ENCODE measurements around the gene RUFY1. TPM values are rescaled to one million over a fixed set of nuclear protein-coding genes. Genes with fewer than 3 reads are reported as not detected.
A peak's percentile ranks its signal among the peaks of the same experiment; 100 is the strongest.

The RUFY1 gene
- total RNA-seq, 1 donor from 2014 or later = 71.2 TPM

DNA sequence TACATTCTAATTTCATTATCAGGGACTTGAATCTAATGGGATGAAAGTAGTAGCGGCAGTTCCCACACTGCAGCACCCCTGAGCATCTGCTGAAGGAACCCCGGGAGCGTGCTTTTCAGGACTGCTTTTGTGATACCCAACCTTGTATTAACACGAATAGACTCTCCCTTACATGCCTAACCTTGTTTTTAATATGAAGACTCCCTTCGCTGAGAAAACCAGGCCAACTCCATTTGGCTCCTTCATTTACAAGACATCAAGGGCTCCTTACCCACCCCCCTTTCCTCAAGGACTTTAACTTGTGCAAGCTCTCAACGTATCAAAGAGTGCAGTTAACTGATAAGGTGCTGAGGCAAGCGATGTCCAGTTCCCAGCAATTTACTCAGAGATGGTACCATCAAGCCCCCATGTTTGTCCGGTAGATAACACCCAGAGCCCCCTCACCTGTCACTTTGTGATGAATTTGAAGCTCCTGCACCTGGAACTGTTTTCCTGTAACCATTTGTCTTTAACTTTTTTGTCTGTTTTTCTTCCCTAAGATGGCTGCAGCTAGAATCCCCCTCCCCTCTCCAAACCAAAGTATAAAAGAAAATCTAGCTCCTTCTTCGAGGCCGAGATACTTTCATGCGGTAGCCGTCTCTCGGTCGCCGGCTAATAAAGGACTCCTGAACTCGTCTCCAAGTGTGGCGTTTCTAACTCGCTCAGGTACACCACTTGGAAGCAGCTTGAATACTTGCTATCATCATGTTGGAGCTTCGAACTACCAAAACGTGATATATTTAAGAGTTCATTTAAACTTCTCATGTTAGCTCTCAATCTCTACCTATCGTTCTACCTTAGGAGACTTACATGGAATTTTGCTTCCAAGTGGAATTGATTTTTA, 62.5 kb downstream of the RUFY1 start:
- H3K4me3 Mint-ChIP-seq (ENCODE audit: low read depth) = no peak overlapping the region
- H3K27me3 Mint-ChIP-seq = no peaks in the 10 kb centered on the region
- DNase-seq (ENCODE audit: low spot score, unreplicated experiment) = no peak
- H3K36me3 Mint-ChIP-seq (ENCODE audit: insufficient read depth) = peaks cover 58% of the 10 kb centered on the region
- H3K4me1 Mint-ChIP-seq (ENCODE audit: low read depth) = peaks cover 40% of the 10 kb centered on the region
- peak overlapping the region; percentile 94 for H3K27ac Mint-ChIP-seq
- TF ChIP-seq, protein P1, sequence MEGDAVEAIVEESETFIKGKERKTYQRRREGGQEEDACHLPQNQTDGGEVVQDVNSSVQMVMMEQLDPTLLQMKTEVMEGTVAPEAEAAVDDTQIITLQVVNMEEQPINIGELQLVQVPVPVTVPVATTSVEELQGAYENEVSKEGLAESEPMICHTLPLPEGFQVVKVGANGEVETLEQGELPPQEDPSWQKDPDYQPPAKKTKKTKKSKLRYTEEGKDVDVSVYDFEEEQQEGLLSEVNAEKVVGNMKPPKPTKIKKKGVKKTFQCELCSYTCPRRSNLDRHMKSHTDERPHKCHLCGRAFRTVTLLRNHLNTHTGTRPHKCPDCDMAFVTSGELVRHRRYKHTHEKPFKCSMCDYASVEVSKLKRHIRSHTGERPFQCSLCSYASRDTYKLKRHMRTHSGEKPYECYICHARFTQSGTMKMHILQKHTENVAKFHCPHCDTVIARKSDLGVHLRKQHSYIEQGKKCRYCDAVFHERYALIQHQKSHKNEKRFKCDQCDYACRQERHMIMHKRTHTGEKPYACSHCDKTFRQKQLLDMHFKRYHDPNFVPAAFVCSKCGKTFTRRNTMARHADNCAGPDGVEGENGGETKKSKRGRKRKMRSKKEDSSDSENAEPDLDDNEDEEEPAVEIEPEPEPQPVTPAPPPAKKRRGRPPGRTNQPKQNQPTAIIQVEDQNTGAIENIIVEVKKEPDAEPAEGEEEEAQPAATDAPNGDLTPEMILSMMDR (IDR thresholded peaks at IDR 0.05; ENCODE audit: unreplicated experiment) = no peak
- H3K9me3 Mint-ChIP-seq (ENCODE audit: low read depth) = no peaks in the 10 kb centered on the region

DNA sequence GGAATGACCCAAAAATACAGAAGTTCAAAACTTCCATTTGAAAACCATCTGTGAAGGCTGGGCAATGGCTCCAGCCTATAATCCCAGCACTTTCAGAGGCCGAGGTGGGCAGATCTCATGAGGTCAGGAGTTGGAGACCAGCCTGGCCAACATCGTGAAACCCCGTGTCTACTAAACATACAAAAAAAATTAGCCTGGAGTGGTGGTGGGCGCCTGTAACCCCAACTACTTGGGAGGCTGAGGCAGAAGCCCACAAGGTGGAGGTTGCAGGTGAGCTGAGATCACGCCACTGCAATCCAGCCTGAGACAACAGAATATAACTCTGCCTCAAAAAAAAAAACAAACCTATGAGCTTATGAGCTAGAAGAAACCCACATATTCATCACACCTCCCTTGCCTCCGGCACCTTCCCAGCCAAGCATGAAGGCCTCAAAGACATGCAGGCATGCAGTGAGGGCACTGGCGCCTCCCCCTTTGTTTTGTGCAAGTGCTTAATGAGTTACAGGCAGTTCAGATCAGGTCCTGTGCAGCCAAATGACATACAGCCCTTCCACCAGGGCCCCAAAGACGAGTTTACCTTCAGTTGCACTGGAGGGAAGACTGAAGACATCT, 63.2 kb downstream of the RUFY1 start:
- H3K36me3 Mint-ChIP-seq (ENCODE audit: insufficient read depth) = peaks cover 62% of the 10 kb centered on the region
- peak overlapping the region; percentile 94 for H3K27ac Mint-ChIP-seq
- H3K4me3 Mint-ChIP-seq (ENCODE audit: low read depth) = no peak overlapping the region
- H3K27me3 Mint-ChIP-seq = no peaks in the 10 kb centered on the region
- DNase-seq (ENCODE audit: low spot score, unreplicated experiment) = no peak
- TF ChIP-seq, protein P1 (IDR thresholded peaks at IDR 0.05; ENCODE audit: unreplicated experiment) = no peak
- H3K9me3 Mint-ChIP-seq (ENCODE audit: low read depth) = no peaks in the 10 kb centered on the region
- peaks cover 44% of the 10 kb centered on the region for H3K4me1 Mint-ChIP-seq (ENCODE audit: low read depth)

DNA sequence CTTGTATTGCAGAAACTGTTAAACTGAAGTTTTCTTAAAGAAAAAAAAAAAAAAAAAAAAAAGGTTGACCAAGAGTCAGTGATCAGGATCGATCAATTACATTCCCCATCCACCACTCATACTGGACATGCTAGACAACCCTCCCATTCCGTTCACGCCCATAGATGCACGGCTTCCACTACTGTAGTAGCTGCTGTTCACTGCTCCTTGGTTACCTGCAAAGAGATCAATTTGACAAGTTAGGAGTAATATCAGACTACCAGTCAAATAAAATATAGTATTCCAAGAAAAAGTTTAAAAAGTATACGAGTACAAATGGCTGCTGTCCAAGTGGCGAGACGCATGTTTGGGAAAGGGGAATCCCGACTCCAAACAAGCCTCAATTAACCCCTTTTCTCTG, 64.4 kb downstream of the RUFY1 start:
- TF ChIP-seq, protein P1 (IDR thresholded peaks at IDR 0.05; ENCODE audit: unreplicated experiment) = no peak

DNA sequence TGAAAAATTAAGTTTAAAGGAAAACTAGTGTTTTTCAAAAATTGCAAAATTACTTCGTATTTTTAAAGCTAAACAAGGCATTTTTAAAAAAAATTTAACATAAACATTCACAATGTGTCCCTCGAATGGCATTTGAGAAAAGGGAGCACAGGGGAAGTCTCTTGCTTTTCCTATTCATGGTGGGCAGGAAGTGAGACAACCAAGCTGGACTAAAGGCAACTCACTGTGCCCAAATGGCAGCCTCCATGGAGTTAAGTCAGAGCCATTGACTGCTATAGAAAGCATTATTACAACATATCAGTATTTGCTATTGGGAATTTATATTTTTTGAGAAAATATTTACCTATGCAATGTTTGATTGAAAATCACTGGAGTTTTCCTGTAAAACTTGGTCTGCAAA, 64.8 kb downstream of the RUFY1 start:
- Mint-ChIP-seq H3K27me3 (no peaks in the 10 kb centered on the region), H3K4me3 (ENCODE audit: low read depth) (no peak overlapping the region), H3K27ac (peak overlapping the region; percentile 81), H3K36me3 (ENCODE audit: insufficient read depth) (peaks cover 66% of the 10 kb centered on the region), H3K4me1 (ENCODE audit: low read depth) (peaks cover 54% of the 10 kb centered on the region), H3K9me3 (ENCODE audit: low read depth) (no peaks in the 10 kb centered on the region)
- TF ChIP-seq, protein P1 (IDR thresholded peaks at IDR 0.05; ENCODE audit: unreplicated experiment) = no peak
- DNase-seq (ENCODE audit: low spot score, unreplicated experiment) = no peak

More for the DNA sequence above, 64.4 kb downstream of the RUFY1 start:
- DNase-seq (ENCODE audit: low spot score, unreplicated experiment) = no peak
- Mint-ChIP-seq H3K27me3 (no peaks in the 10 kb centered on the region), H3K36me3 (ENCODE audit: insufficient read depth) (peaks cover 65% of the 10 kb centered on the region), H3K9me3 (ENCODE audit: low read depth) (no peaks in the 10 kb centered on the region), H3K4me3 (ENCODE audit: low read depth) (no peak overlapping the region), H3K4me1 (ENCODE audit: low read depth) (peaks cover 50% of the 10 kb centered on the region), H3K27ac (peak overlapping the region; percentile 81)

DNA sequence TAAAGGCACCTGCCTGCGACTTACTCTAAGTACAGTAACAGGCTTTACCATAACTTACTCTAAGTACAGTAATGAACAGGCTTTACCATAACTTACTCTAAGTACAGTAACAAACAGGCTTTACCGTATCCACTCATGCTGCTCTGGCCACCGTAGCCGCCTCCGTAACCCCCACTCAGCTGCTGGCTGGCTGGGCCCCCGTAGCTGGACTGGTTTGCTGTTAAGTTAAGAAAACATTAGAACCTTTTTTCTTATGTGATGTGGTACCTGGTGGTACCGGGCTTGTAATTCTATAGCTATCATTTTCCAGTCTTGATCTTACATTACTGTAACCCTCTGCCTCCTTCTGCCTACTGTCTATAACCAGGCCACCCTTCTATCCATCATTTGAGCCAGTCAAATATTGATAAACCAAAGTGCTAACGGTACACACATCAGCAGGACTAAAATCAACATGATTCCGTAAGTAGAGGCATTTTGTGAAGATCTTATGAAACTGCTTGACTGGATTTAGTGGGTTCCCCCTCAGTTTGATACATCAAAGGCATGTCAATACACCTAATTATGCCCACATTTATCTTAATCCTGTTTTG, 65.7 kb downstream of the RUFY1 start:
- peaks cover 59% of the 10 kb centered on the region for H3K4me1 Mint-ChIP-seq (ENCODE audit: low read depth)
- H3K4me3 Mint-ChIP-seq (ENCODE audit: low read depth) = no peak overlapping the region
- H3K9me3 Mint-ChIP-seq (ENCODE audit: low read depth) = no peaks in the 10 kb centered on the region
- no peaks in the 10 kb centered on the region for H3K27me3 Mint-ChIP-seq
- H3K36me3 Mint-ChIP-seq (ENCODE audit: insufficient read depth) = peaks cover 71% of the 10 kb centered on the region
- no peak for DNase-seq (ENCODE audit: low spot score, unreplicated experiment)
- TF ChIP-seq, protein P1 (IDR thresholded peaks at IDR 0.05; ENCODE audit: unreplicated experiment) = no peak
- H3K27ac Mint-ChIP-seq = peak overlapping the region; percentile 62
